ENCODE data around the gene TAF1C.
A peak's percentile ranks its signal among the peaks of the same experiment; 100 is the strongest.
"Not testable (repeated sequence)": the region's sequence is repeated elsewhere in the genome, so short reads cannot be mapped to it uniquely, and the experiment has no call there.

Gene TAF1C, protein sequence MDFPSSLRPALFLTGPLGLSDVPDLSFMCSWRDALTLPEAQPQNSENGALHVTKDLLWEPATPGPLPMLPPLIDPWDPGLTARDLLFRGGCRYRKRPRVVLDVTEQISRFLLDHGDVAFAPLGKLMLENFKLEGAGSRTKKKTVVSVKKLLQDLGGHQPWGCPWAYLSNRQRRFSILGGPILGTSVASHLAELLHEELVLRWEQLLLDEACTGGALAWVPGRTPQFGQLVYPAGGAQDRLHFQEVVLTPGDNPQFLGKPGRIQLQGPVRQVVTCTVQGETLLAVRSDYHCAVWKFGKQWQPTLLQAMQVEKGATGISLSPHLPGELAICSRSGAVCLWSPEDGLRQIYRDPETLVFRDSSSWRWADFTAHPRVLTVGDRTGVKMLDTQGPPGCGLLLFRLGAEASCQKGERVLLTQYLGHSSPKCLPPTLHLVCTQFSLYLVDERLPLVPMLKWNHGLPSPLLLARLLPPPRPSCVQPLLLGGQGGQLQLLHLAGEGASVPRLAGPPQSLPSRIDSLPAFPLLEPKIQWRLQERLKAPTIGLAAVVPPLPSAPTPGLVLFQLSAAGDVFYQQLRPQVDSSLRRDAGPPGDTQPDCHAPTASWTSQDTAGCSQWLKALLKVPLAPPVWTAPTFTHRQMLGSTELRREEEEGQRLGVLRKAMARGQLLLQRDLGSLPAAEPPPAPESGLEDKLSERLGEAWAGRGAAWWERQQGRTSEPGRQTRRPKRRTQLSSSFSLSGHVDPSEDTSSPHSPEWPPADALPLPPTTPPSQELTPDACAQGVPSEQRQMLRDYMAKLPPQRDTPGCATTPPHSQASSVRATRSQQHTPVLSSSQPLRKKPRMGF

DNA sequence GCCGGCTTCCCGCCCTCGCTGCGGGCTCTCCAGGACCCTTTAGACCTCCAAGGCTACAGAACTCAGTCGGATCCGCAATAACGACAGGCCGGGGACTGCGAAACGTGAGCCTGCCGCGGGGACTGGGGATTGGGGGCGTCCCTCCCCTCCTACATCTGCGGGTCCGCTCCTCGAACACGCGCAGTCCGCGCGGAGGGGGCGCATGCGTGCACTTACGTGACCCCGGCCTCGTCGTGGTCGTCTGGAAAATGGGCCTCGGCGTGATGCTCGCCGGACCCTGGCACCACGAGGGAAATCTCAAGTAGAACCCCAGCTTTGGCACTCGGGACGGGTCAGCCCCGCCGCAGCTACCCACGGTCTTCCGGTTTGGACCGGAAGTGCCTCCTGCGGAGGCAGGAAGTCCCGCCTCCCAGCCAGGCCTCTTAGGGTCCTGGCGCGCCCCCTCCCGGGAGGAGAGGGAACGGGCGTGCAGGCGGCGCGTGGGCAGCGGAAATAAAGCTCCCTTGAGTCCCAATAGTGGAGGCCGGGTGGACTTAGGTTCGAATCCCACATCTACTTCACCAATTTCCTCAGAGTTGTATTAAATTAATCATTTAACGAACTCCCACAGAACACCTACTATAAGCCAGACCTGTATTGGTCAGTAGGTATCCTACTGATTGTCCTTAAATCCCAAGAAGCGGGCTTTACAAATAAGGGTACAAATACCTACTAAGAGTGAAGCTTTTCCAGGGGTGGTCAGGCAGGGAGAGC, at the start of gene TAF1C:
TAF1C (minus strand) TSS at position 373 of the 753 bp plus-strand sequence. CDS start 2,069 bp downstream, outside the sequence.
- peak; percentile 44 for DNase-seq

DNA sequence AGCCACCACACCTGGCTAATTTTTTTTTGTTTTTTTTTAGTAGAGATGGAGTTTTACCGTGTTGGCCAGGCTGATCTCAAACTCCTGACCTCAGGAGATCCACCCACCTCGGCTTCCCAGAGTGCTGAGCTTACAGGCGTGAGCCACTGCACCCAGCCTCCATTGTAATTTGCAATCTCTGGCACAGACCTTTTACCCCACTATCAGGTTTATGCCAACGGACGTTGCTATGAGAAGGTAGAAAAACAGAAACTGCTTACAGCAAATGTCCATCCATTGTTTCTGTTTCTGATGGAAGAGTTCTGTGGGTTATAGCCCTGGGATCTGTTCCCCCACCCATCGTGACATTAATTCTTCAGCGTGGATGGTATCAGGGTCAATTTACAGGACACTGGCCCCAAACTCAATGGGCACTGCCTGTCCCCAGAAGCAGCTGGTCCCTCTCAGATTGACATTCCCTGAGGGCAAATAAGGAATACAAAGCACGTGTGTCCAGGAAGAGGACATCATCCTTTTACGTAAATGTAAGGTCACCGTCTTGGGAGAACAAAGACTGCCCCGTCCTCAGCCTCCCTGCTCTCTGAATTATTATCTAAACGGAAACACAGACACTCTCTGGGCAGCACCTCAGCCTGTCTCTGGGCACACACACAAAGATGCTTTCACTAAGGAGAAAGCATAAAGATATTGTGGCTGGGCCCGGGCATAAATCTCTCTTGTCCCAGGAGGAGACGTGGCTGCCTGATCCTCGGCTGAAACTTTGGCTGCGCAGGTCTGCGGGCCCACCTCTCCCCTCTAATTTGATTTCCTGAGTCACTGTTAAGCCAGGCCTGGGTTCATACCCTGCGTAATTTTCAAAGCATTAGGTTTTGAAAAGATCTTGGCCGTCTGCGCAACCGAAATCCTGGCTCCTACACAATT, 47.7 kb upstream of the TAF1C start:
- no peak for DNase-seq

DNA sequence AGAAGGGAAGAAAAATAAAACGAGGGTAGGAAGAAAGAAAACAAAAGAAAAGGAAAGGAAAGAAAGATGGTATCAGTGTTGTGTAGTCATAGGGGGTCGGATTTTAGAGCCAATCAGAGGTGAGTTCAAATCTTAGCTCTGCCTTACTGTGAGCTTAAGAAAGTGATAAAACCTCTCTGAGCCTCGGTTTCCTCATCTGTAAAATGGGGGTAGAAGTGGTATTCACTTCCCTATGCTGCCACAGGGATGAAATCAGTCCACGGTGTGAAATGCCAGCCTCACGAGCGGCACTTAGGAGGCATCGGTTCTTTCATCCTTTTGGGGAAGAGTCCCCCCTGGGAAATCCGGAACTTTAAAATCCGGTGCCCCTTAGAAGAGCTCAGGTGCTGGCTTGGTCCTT, 46.9 kb upstream of the TAF1C start:
- no peak for DNase-seq

DNA sequence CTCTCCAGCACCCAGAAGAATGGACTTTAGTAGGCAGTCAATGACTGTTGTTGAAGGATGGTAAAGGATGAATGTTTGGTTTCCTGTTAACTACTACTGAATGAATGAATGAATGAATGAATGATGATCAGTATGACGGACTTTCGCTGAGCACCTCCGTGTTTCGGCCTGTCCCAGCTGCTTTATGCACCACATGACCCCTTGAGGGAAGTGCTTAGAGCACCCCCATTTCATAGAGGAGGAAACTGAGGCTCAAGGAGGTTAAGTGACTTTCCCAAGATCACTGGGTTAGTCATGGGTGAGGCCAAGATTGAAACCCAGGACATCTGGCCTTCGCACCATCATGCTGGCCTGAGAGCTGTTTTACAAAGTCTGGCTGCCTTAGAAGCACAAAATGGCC, 46.1 kb upstream of the TAF1C start:
- DNase-seq = no peak

DNA sequence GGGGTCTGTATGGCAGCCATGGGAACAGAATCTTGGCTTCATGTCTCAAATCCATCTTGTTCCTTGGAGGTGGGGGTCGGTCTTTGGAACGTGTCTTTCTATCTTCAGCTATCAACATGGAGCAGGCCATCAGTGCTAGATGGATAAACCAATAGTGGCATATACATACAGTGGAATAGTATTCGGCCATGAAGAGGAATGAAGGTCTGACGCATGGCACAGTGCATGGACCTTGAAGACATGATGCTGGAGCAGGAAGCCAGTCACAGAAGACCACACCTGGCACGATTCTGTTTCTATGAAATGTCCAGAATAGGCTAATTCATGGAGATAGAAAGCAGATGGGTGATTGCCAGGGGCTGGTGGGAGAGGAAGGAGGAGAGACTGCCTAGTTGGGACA, 45.2 kb upstream of the TAF1C start:
- no peak for DNase-seq

DNA sequence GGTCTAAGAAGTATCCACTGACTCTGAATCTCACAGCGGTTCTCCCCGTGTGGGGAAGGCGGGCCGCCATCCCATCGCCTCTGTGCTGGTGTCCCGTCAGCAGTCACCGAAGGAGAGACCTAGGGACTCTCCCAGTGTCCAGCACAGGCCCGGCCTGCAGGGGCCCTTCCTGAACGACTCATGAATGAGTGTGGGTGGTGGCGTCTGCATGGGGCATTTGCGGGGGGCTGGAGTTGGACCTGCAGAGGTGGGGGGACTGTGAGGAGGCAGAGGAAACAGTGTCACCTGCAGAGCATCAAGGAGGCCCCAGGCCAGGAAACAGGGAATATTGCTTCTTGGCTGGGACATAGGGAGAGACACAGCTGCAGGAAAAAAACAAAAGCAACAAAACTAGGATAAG, 42.6 kb upstream of the TAF1C start:
- no peak for DNase-seq

DNA sequence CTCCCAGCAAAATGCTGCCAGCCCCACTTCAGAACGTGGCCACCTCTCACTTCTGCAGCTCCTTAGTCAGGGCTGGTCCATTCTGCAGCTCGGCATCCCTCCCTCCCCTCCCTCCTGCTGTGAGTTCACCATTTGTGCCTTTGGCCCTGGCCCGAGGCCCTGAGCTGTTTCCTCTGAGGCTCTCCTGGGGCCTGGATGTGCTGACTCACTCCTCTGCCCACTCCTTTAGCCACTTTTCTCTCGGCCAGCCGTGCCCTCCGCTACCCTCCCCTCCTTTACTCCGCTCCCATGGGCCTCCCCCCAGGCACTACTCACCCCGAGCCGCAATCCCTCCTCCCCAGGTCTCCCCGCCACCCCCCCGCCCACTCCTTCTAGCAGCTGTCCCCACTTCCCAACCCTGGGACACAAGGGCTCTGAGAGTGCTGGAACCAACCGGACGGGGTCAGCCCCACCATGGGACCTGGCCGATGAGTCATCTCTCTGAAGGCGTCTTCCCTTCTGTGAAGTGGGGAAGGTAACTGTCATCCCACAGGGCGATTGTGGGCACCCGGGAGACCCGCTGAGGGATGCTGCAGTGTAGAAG, 41.5 kb upstream of the TAF1C start:
- no peak for DNase-seq

DNA sequence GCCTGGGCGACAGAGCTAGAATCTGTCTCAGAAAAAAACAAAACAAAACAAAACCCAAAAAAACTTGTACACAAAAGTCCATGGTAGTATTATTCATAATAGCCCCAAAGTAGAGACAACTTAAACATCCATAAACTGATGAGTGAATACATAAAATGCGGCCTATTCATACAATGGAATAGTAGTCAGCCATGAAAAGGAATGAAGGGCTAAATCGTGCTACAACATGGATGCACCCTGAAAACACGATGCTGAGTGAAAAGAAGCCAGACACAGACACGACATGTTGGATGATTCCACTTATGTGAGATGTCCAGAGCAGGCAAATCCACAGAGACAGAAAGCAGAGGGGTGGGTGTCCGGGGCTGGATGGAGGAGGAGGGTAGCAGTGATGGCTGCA, 40.7 kb upstream of the TAF1C start:
- DNase-seq = no peak

DNA sequence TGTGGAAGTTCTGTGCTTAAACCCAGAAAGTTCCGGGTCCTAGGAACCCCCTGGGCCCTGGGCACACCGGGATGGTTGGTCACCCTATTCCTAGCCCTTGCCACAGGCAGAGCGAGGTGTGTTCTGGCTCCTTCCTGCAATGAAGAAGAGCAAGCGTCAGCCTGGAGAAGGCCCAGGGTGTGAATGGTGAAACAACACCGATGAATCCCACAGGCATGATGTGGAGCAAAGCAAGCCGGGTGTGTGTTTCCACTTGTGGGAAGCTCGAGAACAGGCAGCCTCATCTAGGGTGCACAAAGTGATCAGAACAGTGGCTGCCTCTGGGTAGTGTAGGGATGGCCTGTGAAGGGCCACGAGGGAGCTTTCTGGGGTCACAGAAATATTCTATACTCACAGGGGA, 39.2 kb upstream of the TAF1C start:
- no peak for DNase-seq

DNA sequence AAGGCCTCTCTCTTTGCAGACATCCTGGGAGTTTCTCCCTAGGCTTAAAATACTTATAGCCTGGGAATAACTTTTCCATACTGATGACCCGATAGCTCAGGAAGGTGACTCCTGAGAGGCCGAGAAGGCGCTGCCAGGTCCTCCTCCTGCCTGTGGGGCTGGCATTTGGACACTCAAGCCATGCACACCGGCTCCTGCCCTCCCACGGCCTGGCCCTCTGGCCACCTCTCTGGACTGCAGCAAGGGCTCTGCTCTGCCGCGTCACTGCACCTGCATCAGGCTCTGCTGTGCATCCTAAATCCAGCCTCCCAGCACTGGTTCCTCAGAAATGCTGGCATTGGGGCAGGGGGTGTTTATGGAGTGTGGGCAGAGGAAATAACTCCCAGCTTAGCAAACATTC, 38.7 kb upstream of the TAF1C start:
- no peak for DNase-seq

DNA sequence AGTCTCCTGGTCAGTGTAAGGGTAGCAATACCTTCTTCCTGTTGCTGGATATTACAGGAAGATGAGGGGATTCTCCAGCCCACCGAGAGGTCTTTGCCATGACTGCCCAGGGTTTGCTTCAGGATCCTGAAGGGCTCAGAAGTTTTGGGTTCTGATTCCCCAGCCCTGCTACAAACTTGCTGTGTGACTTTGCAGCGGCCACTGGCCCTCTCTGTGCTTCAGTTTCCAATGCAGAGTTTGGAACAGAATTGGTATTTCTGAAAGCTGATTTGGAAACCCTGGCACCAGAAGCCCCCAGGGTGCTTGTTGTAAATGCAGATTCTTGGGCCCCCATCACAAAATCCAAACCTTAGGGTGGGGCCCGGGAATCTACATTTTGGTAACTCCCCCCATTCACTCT, 38.3 kb upstream of the TAF1C start:
- no peak for DNase-seq

DNA sequence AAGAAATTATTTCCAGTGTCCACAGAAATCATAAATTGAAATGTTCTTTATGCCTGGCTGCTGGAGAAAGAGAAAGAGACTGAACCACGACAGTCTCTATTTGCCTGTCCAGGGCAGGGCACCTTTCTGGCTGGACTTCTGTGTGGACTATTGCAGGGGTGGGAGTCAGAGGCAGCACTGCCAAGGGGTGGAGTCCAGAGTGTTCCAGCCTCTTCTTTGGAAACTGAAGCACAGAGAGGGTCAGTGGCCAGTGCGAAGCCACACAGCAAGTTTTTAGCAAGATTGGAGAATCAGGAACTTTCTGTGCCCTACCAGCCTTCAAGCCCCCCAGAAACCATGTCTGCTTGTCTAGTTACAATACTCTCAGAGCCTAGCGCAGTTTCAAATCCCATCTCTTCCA, 37.7 kb upstream of the TAF1C start:
- DNase-seq = no peak

DNA sequence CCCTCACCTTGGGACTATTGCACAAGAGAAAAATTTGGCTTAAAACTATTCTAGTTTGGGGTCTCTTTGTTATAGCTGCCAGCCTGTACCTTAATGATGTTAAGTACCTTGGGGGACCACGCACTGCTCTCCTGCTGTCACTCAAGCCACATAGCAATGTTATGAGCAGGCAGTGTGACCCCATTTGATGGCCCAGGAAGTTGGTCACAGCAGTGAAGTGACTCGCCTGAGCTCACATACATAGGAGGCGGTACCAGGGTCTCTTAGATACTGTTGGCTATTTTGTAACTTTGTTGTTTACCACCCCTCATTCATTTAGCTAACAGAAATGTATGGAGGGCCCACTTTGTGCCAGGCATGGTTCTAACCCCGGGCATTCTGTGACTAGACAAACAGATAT, 36.6 kb upstream of the TAF1C start:
- DNase-seq = no peak

DNA sequence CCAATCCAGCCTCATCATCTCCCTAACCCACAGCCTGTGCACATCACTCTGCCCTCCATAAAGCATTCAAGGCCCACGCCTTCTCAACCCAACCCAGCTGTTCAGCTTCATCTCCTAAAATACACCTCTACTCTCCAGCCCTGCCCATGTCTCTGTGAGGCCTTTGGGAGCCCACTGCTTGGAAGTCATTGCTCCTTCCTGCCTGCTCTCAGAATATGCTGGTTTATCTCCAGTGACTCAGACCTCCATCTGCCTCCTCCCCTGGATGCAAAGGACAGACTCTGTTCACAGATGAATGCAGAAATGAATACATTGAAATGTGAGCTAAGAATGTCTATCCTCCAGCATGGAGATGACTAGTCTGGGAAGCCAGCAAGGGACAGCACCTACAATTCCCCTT, 34.0 kb upstream of the TAF1C start:
- DNase-seq = no peak

DNA sequence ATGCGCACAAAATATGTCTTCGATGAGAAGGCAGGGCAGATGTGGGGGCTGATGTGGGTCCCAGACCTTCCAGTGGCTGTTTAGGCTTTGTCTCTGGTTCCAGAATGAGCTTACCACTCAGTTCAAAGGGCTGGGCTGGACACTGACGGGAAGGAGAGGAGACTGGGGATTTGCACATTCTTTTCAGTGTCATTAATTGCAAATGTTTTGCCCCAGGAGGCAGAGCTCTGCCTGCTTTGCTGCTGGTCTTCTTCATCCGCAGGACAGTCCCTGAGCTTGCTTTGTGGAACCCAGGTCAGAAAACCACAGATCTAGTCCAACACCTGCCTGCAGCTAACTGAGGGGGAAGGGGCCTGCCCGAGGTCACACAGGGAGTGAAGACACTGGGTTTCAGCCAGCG, 32.1 kb upstream of the TAF1C start:
- DNase-seq = no peak

DNA sequence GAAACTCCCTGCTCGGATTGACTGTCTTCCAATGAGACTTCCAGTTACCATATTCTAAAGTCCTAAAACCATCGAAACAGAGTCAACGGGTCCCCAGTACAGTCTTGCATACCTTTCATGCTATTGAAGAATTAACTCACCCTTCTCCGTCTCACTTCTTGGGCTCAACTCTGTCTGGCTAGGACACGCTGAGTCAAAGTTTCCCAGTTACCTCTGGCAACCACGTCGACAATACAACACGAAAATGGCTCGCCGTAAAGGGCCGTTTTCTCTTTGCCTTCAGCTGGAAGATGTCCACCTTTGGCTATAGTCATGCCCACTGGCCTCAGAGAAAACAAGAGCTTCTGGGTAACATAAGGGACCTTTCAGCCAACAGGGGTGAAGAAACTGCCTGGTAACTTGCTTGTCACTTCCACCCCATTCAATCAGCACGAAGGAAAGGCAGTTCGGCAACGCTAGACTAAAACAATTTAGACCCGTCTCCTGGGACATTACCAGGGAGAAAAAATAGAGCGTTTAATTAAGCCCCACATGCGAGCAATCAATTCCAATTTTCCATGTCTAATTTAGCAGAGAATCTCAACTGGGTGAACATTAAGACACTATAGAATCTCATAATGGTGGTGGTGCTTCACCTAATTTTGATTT, 31.4 kb upstream of the TAF1C start:
- no peak for DNase-seq

DNA sequence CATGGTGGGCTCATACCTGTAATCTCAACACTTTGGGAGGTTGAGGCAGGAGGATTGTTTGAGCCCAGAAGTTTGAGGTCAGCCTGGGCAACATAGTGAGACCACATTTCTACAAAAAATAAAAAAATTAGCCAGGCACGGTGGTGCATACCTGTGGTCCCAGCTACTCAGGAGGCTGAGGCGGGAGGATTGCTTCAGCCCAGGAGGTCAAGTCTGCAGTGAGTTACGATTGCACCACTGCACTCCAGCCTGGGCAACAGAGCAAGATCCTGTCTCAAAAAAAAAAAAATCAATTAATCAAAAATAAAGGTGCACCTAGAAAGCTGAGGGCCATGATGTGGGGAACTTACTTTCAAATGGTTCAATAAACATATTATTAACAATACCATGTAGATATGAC, 29.3 kb upstream of the TAF1C start:
- DNase-seq = not testable (repeated sequence)

DNA sequence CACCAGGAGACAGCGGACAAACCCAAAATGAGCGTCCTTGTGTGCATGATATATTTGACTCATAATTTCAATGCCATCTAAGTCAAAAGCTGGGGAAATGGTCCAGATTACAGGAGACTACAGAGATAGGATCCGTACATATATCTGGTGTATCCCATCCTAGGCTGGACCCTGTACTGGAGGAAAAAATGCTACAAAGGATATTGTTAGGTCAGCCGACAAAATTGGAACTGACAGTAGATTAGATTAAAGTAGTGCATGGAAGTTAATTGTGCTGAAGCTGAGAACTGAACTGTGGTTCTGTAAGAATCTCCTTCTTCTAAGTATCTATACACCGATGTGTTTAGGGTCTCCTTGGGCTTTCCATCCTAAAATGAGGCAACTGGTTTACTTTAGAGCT, 28.7 kb upstream of the TAF1C start:
- no peak for DNase-seq

DNA sequence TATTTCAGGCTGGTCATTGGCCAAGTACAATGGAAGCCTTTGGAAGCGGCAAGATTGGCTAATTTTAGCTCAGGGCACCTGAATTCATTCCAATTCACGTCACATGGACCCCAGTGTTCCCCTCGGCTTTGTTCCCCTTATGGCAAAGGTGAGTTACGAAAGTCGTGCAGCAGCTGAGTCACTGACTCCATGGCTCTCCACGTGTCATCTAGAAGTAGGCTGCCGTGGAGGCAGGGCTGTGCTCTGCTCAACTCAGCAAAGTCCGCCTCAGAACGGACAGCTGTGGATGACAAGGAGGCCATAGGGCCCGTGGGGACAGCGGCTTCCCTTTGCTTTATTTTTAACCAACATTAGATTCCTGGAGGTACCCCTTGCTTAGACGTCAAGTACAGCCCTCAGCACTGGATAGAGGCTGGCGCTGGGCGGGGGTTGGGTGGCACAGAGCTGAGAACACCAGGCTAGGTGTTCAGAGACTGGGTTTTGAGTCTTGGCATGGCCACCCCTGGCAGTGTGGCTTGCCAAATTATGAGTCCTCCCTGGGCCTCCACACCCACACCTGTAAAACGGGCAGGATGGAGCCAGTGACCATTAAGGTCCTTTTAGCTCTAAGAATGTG, 27.7 kb upstream of the TAF1C start:
- no peak for DNase-seq

DNA sequence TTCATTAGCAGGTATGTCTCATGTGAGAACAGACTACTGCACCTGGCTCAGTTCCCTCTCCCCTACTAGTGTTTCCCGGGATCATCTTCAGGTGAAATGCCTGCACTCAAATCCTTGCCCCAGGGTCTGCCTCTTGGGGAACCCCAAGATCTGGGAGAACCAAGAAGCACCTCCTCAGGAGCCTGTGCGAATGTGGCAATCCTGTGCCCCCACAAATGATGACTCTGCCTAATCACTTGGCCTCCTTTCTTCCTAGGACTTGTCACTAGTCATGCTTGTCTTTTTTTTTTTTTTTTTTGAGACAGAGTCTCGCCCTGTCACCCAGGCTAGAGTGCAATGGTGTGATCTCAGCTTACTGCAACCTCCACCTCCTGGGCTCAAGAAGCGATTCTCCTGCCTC, 25.8 kb upstream of the TAF1C start:
- DNase-seq = no peak

DNA sequence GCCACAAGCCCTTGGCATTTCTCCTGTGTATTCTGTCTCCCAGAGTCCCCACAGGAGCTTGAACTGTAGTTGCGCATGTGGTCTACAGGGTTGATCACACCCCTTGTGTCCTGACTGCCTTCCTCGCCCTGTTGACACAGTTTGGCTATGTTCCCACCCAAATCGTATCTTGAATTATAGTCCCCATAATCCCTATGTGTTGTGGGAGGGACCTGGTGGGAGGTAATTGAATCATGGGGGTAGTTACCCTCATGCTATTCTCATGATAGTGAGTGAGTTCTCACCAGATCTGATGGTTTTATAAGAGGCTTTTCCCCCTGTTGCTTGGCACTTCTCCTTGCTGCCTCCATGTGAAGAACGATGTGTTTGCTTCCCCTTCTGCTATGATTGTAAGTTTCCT, 25.3 kb upstream of the TAF1C start:
- no peak for DNase-seq
